Endothelial cell of umbilical vein (primary cell): Measurements from ENCODE around the gene CPNE6. TPM values are rescaled to one million over a fixed set of nuclear protein-coding genes. Genes with fewer than 3 reads are reported as not detected.
A peak's percentile ranks its signal among the peaks of the same experiment; 100 is the strongest.

Experiments used
- BruUV-seq: library from RNA; stranded (reverse); fragments of 400-500 nt; replicated peaks from 2 replicates; lab custom pipeline; 2021; lab: Mats Ljungman, UMichigan
- CTCF ChIA-PET: fragments of 300-600, 350-600 bp; sonication (Branson Sonifier 250); formaldehyde crosslinking; loops from one replicate; lab custom pipeline; 2021; ENCODE audit warnings: antibody characterized with exemption, inconsistent platforms; lab: Charles Lee
- POLR2A ChIA-PET: fragments of 300-600, 350-600 bp; sonication (Branson Sonifier 250); formaldehyde crosslinking; loops from one replicate; lab custom pipeline; 2021; ENCODE audit warnings: antibody characterized with exemption, inconsistent platforms; lab: Charles Lee
- DNase-seq: peaks from one replicate; pipeline ENCODE4 v3.0.0-alpha.2; 2011; ENCODE audit warnings: low read depth, low spot score
- FAIRE-seq: peaks from 2 replicates; lab custom pipeline; 2011; peaks lifted over from hg19 to GRCh38; lab: Jason Lieb, UNC
- H2AFZ ChIP-seq: 2 replicates; pipeline ENCODE4 v1.6.0; 2012; ENCODE audit warnings: low read depth, low read length, control low read depth, inconsistent platforms
- H3K27ac ChIP-seq: 2 replicates; pipeline ENCODE4 v1.5.1; 2011; ENCODE audit warnings: low read depth, mild to moderate bottlenecking, control low read depth, low read length, moderate library complexity; ENCODE audit not compliant: insufficient read depth
- H3K27me3 ChIP-seq, 2 experiments: 2 replicates each; pipeline versions ENCODE4 v1.6.0 to v1.6.1; 2011; ENCODE audit warnings: low read length in 2 of 2, mixed read lengths in 1 of 2; ENCODE audit not compliant: control insufficient read depth in 2 of 2, insufficient read depth in 2 of 2
- H3K36me3 ChIP-seq, 2 experiments: 2 replicates in 1 of 2; 3 replicates in 1 of 2; pipeline ENCODE4 v1.5.1; 2011; ENCODE audit warnings: low read length in 2 of 2, mild to moderate bottlenecking in 1 of 2, moderate library complexity in 1 of 2; ENCODE audit not compliant: control insufficient read depth in 2 of 2, insufficient read depth in 2 of 2; ENCODE audit errors: extremely low read depth in 1 of 2
- H3K4me1 ChIP-seq: 3 replicates; pipeline ENCODE4 v1.5.1; 2011; ENCODE audit warnings: mild to moderate bottlenecking, low read length; ENCODE audit not compliant: control insufficient read depth, insufficient read depth; ENCODE audit errors: extremely low read depth
- H3K4me2 ChIP-seq: 2 replicates; pipeline ENCODE4 v1.6.1; 2011; ENCODE audit warnings: low read length, control low read depth, mixed read lengths; ENCODE audit not compliant: insufficient read depth
- H3K4me3 ChIP-seq, 3 experiments: fragments of 200-600 bp in 1 of 3; sonication (generic), shearing (Covaris generic) in 1 of 3; replicated peaks in 1 of 3; 2 replicates each; pipeline ENCODE4 v1.5.1; 2011 to 2016; ENCODE audit warnings: control low read depth in 3 of 3, low read length in 3 of 3, mild to moderate bottlenecking in 2 of 3, inconsistent platforms in 1 of 3, low read depth in 1 of 3, moderate library complexity in 1 of 3; ENCODE audit not compliant: insufficient read depth in 1 of 3
- H3K79me2 ChIP-seq: 2 replicates; pipeline ENCODE4 v1.6.0; 2012; ENCODE audit warnings: low read length, inconsistent platforms; ENCODE audit not compliant: control insufficient read depth, insufficient read depth
- H3K9ac ChIP-seq: replicated peaks from 2 replicates; pipeline ENCODE3; 2011; ENCODE audit warnings: low read length, control low read depth; ENCODE audit not compliant: insufficient read depth; ENCODE audit errors: extremely low read depth
- H3K9me1 ChIP-seq: replicated peaks from 3 replicates; pipeline ENCODE4 v1.6.0; 2011; ENCODE audit warnings: mild to moderate bottlenecking, low read length; ENCODE audit not compliant: control insufficient read depth, insufficient read depth; ENCODE audit errors: extremely low read depth
- H3K9me3 ChIP-seq: replicated peaks from 2 replicates; pipeline ENCODE4 v1.5.1; 2012; ENCODE audit warnings: low read length, inconsistent platforms; ENCODE audit not compliant: control insufficient read depth, insufficient read depth
- H4K20me1 ChIP-seq: replicated peaks from 2 replicates; pipeline ENCODE3; 2011; ENCODE audit warnings: mild to moderate bottlenecking, low read length; ENCODE audit not compliant: control insufficient read depth, insufficient read depth; ENCODE audit errors: extremely low read depth
- CTCF ChIP-seq, 2 donors: IDR thresholded peaks; 1 replicate in 1 of 2; 2 replicates in 1 of 2; pipeline ENCODE4 v1.5.1; 2011; ENCODE audit warnings: low read length in 2 of 2, mild to moderate bottlenecking in 2 of 2, moderate library complexity in 2 of 2, control low read depth in 1 of 2, inconsistent platforms in 1 of 2, low read depth in 1 of 2; ENCODE audit not compliant: insufficient read depth in 1 of 2; ENCODE audit errors: extremely low read depth in 1 of 2
- EZH2 ChIP-seq: IDR thresholded peaks from 2 replicates; pipeline ENCODE4 v1.6.1; 2012; ENCODE audit warnings: borderline replicate concordance, low read depth, mild to moderate bottlenecking, moderate library complexity, low read length, inconsistent platforms; ENCODE audit not compliant: severe bottlenecking
- FOS ChIP-seq: IDR thresholded peaks from 2 replicates; pipeline ENCODE4 v1.6.1; 2011; ENCODE audit warnings: mild to moderate bottlenecking, low read length, moderate library complexity, borderline replicate concordance; ENCODE audit not compliant: insufficient read depth
- GATA2 ChIP-seq: IDR thresholded peaks from 2 replicates; pipeline ENCODE4 v1.7.0; 2011; ENCODE audit warnings: low read depth, mild to moderate bottlenecking, moderate library complexity, mixed read lengths, low read length; ENCODE audit not compliant: insufficient read length, insufficient read depth
- JUN ChIP-seq: IDR thresholded peaks from 2 replicates; pipeline ENCODE4 v1.6.1; 2011; ENCODE audit warnings: borderline replicate concordance, low read depth; ENCODE audit not compliant: insufficient read length, insufficient read depth
- MAX ChIP-seq: IDR thresholded peaks from 2 replicates; pipeline ENCODE4 v1.6.1; 2011; ENCODE audit not compliant: insufficient read depth, insufficient read length
- MYC ChIP-seq: IDR thresholded peaks from one replicate; pipeline ENCODE4 v1.6.1; 2011; ENCODE audit warnings: mild to moderate bottlenecking, low read depth, low read length
- POLR2A ChIP-seq: IDR thresholded peaks from 2 replicates; pipeline ENCODE4 v1.6.1; 2012; ENCODE audit warnings: low read depth, mild to moderate bottlenecking, control low read depth, low read length
- POLR2AphosphoS5 ChIP-seq: IDR thresholded peaks from 2 replicates; pipeline ENCODE4 v1.6.1; 2012; ENCODE audit warnings: low read depth, mild to moderate bottlenecking, control low read depth, low read length, moderate library complexity; ENCODE audit not compliant: insufficient read depth
- dilution Hi-C: fragments of 300-500 bp; cut with MboI; formaldehyde crosslinking; loops from one replicate; pipeline ENCODE4 v1.15.0; 2019; ENCODE audit warnings: low sequenced_read_pairs; ENCODE audit not compliant: extremely low pct_ligation_motif_present
- intact Hi-C: fragments of 100-400 bp; cut with micrococcal nuclease; formaldehyde crosslinking; loops from one replicate; pipeline ENCODE4 v1.10.0; 2022
- polyA plus RNA-seq, 4 experiments: library from polyadenylated mRNA; depleted of rRNA in 3 of 4; stranded (reverse) in 3 of 4; unstranded in 1 of 4; fragments of >200 nt; gene quantifications; 2 replicates each; pipeline versions ENCODE4 v1.2.1 to v1.2.3, GENCODE V29; 2011 to 2012; ENCODE audit warnings: missing spikeins in 1 of 4
- total RNA-seq: library from RNA; stranded (reverse); gene quantifications from 2 replicates; pipeline ENCODE4 v1.2.3, GENCODE V29; 2021

Gene CPNE6
- total and polyA plus RNA-seq, 2 donors (not counting 3 experiments of a cell fraction or from before 2014, with no cell fraction given), result not detected

- ChIA-PET CTCF (interaction anchor here (0.9 to 9.6 kb wide), 7 partner anchors 12 to 213 kb away, joined by 3 to 319 read pairs (median 6); partner anchors contain the start of genes CIDEB, DCAF11, IRF9 and NRL), POLR2A (interaction anchor here (1.3 to 3.1 kb wide), 3 partner anchors 9 to 20 kb away, joined by 3 to 11 read pairs (median 4); partner anchors contain the start of genes DCAF11 and NRL)
- peak overlapping the region; percentile 71 to 82 (median 74) for H3K4me3 ChIP-seq
- peak overlapping the region; percentile 92 for H2AFZ ChIP-seq
- BruUV-seq, result no TSS peak
- H3K36me3 ChIP-seq, result no peaks in the 10 kb centered on the region
- no peak for FAIRE-seq
- no peaks in the 10 kb centered on the region for H3K27me3 ChIP-seq
- H3K9me1 ChIP-seq, result no peaks in the 10 kb centered on the region
- intact Hi-C loops (loop anchor here (1.0 to 2.0 kb wide), 6 partner anchors 11 to 81 kb away; partner anchors contain the start of genes DCAF11, EMC9, IRF9 and NRL), dilution Hi-C loops (no loop called here)
- no peak for DNase-seq
- H3K27ac ChIP-seq, result peak overlapping the region; percentile 46
- H3K9ac ChIP-seq, result peak overlapping the region; percentile 78
- H4K20me1 ChIP-seq, result no peaks in the 10 kb centered on the region
- TF ChIP-seq JUN, result no peak
- no peak for TF ChIP-seq POLR2A
- no peak for TF ChIP-seq POLR2AphosphoS5
- TF ChIP-seq EZH2, result no peak
- H3K4me2 ChIP-seq, result peak overlapping the region; percentile 85
- peaks cover 9% of the 10 kb centered on the region for H3K4me1 ChIP-seq
- no peaks in the 10 kb centered on the region for H3K9me3 ChIP-seq
- H3K79me2 ChIP-seq, result peaks cover 4% of the 10 kb centered on the region
Measured at GRCh38 chr14:24094841-24095270, 23.5 kb downstream of the CPNE6 start.

- intact Hi-C loops (loop anchor here (1.0 to 2.0 kb wide), 2 partner anchors 41 to 45 kb away; partner anchors contain the start of genes EMC9 and PSME1), dilution Hi-C loops (no loop called here)
- peaks cover 4% of the 10 kb centered on the region for H3K79me2 ChIP-seq
- no TSS peak for BruUV-seq
- peaks cover 9% of the 10 kb centered on the region for H3K4me1 ChIP-seq
- H4K20me1 ChIP-seq, result no peaks in the 10 kb centered on the region
- FAIRE-seq (peak; percentile 69), DNase-seq (peak; percentile 21)
- H3K36me3 ChIP-seq, result no peaks in the 10 kb centered on the region
- H3K4me3 ChIP-seq, result peak overlapping the region in 2 of 3 experiments; percentile 71 to 74
- H3K27ac ChIP-seq, result peak overlapping the region; percentile 46
- H3K9me1 ChIP-seq, result no peaks in the 10 kb centered on the region
- peak overlapping the region; percentile 78 for H3K9ac ChIP-seq
- no peaks in the 10 kb centered on the region for H3K27me3 ChIP-seq
- no peak for TF ChIP-seq GATA2
- TF ChIP-seq POLR2AphosphoS5, result no peak
- no peak for TF ChIP-seq MAX
- no peak for TF ChIP-seq CTCF (IDR thresholded peaks at IDR 0.05; ENCODE audit: extremely low read depth in 1 of 2, insufficient read depth in 1 of 2, low read depth in 1 of 2, low read length in 2 of 2)
- TF ChIP-seq MYC, result no peak
- no peak for TF ChIP-seq EZH2
- no peak for TF ChIP-seq FOS
- no peak for TF ChIP-seq POLR2A
- no peak for TF ChIP-seq JUN
- ChIA-PET CTCF (interaction anchor here (1.1 to 9.6 kb wide), 4 partner anchors 11 to 38 kb away, joined by 4 to 319 read pairs (median 67); partner anchors contain the start of genes DCAF11 and NRL), POLR2A (interaction anchor here (1.3 to 3.1 kb wide), 3 partner anchors 8 to 19 kb away, joined by 3 to 11 read pairs (median 4); partner anchors contain the start of genes DCAF11 and NRL)
- peak overlapping the region; percentile 92 for H2AFZ ChIP-seq
- H3K9me3 ChIP-seq, result no peaks in the 10 kb centered on the region
- H3K4me2 ChIP-seq, result peak overlapping the region; percentile 85
Measured at GRCh38 chr14:24095271-24096068, 24.1 kb downstream of the CPNE6 start.
